Dermis blood vessel endothelial cell (primary cell): ENCODE data around the gene NPHP3. TPM values are rescaled to one million over a fixed set of nuclear protein-coding genes. Genes with fewer than 3 reads are reported as not detected.
"Not testable (repeated sequence)": the region's sequence is repeated elsewhere in the genome, so short reads cannot be mapped to it uniquely, and the experiment has no call there.

Experiments used
- DNase-seq: peaks from one replicate; pipeline ENCODE4 v3.0.0; 2010
- total RNA-seq: library from RNA; depleted of rRNA; stranded (reverse); fragments of >200 nt; gene quantifications from 2 replicates; pipeline ENCODE4 v1.2.3, GENCODE V29; 2014

NPHP3 gene
- total RNA-seq, 1 donor from 2014 or later: 28.6 TPM

DNA sequence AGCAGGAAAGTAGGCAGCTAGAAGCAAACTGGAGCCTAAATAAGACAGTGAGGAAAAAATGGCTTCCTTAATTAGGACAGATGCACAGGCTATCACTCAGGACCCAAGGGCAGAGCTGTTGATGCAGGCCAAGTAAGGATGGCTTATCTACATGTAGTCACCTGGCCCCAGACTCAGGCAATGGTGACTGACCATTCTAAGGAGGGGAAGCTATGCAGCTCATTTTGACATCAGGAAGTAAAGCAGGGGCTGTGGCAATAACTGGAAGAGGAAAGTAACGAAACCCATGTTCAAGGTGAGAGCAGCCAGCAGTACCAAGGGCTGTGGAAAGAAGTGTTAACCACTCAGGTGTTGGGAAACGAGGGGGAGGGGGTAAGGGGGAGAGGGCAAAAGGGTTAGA is 78.8 kb downstream of the NPHP3 start:
- DNase-seq: no peak

DNA sequence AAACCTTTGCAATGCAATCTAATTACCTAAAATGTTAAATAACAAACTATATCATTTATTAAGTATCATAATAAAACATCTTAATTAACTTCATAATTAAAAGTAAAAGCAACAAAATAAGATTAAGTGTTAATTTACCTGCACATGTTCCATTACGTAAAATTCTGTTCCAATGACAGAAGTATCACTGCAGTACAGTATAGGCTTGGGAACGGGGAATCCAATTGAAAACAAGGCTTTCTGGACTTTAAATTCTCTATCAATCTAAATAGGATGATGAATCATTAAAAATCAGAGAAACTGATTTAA is 79.7 kb downstream of the NPHP3 start:
- DNase-seq: no peak

GRCh38 chr3:132641837-132642538 is 80.2 kb downstream of the NPHP3 start:
- peak; percentile 79 for DNase-seq

GRCh38 chr3:132641427-132641826 is 80.8 kb downstream of the NPHP3 start:
- not testable (repeated sequence) for DNase-seq

DNA sequence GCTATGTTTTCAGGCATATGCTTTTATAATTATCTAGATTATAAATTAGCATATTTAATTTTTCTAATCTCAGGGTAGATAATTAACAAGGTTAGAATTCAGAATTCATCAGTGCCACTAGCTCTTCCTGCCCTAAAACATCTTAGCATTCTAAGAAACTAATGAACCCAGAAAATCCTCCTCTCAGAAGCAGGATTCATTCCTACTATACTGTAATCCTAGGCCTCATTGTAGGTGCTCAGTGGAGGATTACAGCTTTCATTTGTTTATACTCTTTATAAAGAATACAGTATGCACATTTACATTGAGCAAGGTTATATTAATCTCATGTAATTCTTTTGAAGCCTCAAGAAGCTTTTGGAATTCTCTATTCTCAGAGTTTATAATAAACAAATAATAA is 83.5 kb downstream of the NPHP3 start:
- no peak for DNase-seq

GRCh38 chr3:132637590-132637989 is 84.6 kb downstream of the NPHP3 start:
- no peak for DNase-seq

GRCh38 chr3:132635052-132635451 is 87.2 kb downstream of the NPHP3 start:
- DNase-seq: no peak

Other genes with a start within 250 kb of the NPHP3 start
- gene ACKR4, start 125.1 kb downstream of the NPHP3 start, total RNA-seq: 0.85 and 0.93 TPM in 2 replicates
- 19.6 and 24.2 TPM in 2 replicates for gene ACAD11, start 62.6 kb downstream of the NPHP3 start, total RNA-seq
- gene UBA5, start 62.1 kb downstream of the NPHP3 start, total RNA-seq: 26.5 and 26.9 TPM in 2 replicates